Liver (tissue), 3 donors: ENCODE data around the gene TUBA4A.

ENCODE experiments used
- TAF1 ChIP-seq: conservative IDR thresholded peaks from 2 replicates; pipeline ENCODE4 v1.6.1; 2016; ENCODE audit warnings: antibody characterized with exemption, mild to moderate bottlenecking
- YY1 ChIP-seq: IDR thresholded peaks from 2 replicates; pipeline ENCODE4 v1.6.1; 2016; ENCODE audit warnings: antibody characterized with exemption, mild to moderate bottlenecking
- TF ChIP-seq, protein P1 (sequence below): fragments of 150-350 bp; IDR thresholded peaks from 2 replicates; pipeline ENCODE4 v1.5.1; 2017; ENCODE audit warnings: improper control_type of control experiment, low read depth, low read length; ENCODE audit not compliant: missing input control
- TF ChIP-seq, protein P2 (sequence below): IDR thresholded peaks from 2 replicates; pipeline ENCODE4 v1.6.1; 2016; ENCODE audit warnings: antibody characterized with exemption
- TF ChIP-seq, protein P3 (sequence below): IDR thresholded peaks from 2 replicates; pipeline ENCODE4 v1.6.1; 2016; ENCODE audit warnings: antibody characterized with exemption
- TF ChIP-seq, protein P4 (sequence below): IDR thresholded peaks from 2 replicates; pipeline ENCODE4 v1.6.1; 2016; ENCODE audit warnings: antibody characterized with exemption, mild to moderate bottlenecking
- donor health status: healthy.
- donor health status: healthy.

DNA sequence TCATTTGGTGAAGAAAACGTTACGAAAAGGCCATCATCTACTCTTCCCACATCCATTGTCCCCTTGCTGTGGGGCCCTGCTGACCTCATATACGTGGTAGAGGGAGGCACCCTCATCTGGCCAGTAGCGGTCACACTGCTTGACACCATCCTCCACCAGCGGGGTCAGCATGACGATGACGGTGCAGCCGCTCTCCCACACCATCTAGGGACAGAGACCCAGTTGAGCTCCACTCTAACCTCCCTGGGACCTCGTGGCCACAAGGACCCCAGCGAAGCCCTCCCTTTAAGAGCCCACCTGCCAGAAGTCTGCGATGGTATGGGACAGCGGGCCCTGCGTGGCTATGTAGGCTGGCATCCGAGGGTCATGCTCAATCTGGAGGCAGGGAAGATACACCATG is 42.4 kb upstream of the TUBA4A start:
- TF ChIP-seq, protein P1, sequence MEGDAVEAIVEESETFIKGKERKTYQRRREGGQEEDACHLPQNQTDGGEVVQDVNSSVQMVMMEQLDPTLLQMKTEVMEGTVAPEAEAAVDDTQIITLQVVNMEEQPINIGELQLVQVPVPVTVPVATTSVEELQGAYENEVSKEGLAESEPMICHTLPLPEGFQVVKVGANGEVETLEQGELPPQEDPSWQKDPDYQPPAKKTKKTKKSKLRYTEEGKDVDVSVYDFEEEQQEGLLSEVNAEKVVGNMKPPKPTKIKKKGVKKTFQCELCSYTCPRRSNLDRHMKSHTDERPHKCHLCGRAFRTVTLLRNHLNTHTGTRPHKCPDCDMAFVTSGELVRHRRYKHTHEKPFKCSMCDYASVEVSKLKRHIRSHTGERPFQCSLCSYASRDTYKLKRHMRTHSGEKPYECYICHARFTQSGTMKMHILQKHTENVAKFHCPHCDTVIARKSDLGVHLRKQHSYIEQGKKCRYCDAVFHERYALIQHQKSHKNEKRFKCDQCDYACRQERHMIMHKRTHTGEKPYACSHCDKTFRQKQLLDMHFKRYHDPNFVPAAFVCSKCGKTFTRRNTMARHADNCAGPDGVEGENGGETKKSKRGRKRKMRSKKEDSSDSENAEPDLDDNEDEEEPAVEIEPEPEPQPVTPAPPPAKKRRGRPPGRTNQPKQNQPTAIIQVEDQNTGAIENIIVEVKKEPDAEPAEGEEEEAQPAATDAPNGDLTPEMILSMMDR: no peak
- TF ChIP-seq TAF1 (no peak), YY1 (no peak)
- TF ChIP-seq, protein P2, sequence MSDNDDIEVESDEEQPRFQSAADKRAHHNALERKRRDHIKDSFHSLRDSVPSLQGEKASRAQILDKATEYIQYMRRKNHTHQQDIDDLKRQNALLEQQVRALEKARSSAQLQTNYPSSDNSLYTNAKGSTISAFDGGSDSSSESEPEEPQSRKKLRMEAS: no peak
- TF ChIP-seq, protein P3, sequence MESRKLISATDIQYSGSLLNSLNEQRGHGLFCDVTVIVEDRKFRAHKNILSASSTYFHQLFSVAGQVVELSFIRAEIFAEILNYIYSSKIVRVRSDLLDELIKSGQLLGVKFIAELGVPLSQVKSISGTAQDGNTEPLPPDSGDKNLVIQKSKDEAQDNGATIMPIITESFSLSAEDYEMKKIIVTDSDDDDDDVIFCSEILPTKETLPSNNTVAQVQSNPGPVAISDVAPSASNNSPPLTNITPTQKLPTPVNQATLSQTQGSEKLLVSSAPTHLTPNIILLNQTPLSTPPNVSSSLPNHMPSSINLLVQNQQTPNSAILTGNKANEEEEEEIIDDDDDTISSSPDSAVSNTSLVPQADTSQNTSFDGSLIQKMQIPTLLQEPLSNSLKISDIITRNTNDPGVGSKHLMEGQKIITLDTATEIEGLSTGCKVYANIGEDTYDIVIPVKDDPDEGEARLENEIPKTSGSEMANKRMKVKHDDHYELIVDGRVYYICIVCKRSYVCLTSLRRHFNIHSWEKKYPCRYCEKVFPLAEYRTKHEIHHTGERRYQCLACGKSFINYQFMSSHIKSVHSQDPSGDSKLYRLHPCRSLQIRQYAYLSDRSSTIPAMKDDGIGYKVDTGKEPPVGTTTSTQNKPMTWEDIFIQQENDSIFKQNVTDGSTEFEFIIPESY: no peak
- TF ChIP-seq, protein P4, sequence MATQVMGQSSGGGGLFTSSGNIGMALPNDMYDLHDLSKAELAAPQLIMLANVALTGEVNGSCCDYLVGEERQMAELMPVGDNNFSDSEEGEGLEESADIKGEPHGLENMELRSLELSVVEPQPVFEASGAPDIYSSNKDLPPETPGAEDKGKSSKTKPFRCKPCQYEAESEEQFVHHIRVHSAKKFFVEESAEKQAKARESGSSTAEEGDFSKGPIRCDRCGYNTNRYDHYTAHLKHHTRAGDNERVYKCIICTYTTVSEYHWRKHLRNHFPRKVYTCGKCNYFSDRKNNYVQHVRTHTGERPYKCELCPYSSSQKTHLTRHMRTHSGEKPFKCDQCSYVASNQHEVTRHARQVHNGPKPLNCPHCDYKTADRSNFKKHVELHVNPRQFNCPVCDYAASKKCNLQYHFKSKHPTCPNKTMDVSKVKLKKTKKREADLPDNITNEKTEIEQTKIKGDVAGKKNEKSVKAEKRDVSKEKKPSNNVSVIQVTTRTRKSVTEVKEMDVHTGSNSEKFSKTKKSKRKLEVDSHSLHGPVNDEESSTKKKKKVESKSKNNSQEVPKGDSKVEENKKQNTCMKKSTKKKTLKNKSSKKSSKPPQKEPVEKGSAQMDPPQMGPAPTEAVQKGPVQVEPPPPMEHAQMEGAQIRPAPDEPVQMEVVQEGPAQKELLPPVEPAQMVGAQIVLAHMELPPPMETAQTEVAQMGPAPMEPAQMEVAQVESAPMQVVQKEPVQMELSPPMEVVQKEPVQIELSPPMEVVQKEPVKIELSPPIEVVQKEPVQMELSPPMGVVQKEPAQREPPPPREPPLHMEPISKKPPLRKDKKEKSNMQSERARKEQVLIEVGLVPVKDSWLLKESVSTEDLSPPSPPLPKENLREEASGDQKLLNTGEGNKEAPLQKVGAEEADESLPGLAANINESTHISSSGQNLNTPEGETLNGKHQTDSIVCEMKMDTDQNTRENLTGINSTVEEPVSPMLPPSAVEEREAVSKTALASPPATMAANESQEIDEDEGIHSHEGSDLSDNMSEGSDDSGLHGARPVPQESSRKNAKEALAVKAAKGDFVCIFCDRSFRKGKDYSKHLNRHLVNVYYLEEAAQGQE: no peak
